Measurements from ENCODE around the gene GALNS. TPM values are rescaled to one million over a fixed set of nuclear protein-coding genes. Genes with fewer than 3 reads are reported as not detected.
A peak's percentile ranks its signal among the peaks of the same experiment; 100 is the strongest.

Gene GALNS
- total and polyA plus RNA-seq, 2 of the 13 experiments (the other 11 are each of a cell fraction or from before 2014, with no cell fraction given), result 9.2 to 9.8 TPM

DNA sequence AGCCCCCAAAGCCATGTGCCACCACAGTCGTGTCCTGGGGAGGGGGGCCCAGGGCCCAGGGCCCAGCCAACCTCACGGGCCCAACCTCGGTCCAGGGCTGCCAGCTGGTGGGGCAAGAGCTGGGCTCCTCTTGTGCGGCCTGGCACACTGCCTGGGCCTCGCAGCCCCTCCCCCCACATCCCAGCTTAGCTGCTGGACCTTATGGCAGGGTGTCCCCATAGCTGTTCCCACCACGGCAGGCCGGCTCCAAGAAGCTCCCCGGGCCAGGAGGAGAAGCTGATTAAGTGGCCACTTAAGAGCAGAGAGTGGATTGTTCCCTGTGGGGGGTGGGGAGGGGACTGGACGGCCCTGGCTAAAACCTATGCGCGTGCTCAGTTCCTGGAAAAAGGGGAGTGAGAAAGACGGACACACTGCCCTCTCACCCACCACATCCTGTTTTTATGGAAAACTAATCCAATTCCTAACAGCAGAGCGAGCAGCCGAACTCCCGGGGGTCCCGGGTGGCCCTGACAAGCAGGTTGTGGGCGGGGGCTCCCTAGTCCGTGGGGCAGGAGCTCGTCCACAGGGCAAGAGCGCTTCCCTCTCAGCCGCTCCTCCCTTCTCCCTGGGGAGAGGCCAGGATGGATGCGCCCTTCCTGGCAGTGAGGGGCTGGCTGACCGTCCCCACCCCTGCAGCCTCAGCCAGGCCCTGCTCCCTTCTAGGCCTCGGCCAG is 88.5 kb downstream of the GALNS start:
- 92% methylated on average over 19 of the region's 24 CpGs for WGBS (ENCODE audit: low lambda C conversion rate)
- DNase-seq (ENCODE audit: low spot score), result no peak
- Histone ChIP-seq H4K20me1 (ENCODE audit: insufficient read depth, low read length) (peaks cover 29% of the 10 kb centered on the region; the same call in 1 of the 2 replicates), H2AFZ (ENCODE audit: low read length) (no peak overlapping the region), H3K36me3 (replicated peaks in 1 of 2; ENCODE audit: control insufficient read depth in 1 of 2, insufficient read depth in 2 of 2, low read length in 2 of 2) (peaks cover 0 to 4% of the 10 kb centered on the region in 2 experiments; a peak in 3 of 5 replicates), H3K4me2 (ENCODE audit: low read depth, low read length) (no peak overlapping the region), H3K4me1 (ENCODE audit: insufficient read depth, low read length) (peaks cover 50% of the 10 kb centered on the region), H3K79me2 (ENCODE audit: insufficient read depth, low read length) (peaks cover 23% of the 10 kb centered on the region), H3K9me3 (ENCODE audit: low read length) (no peaks in the 10 kb centered on the region), H3K27ac (ENCODE audit: extremely low read length, insufficient read depth, low read length) (no peak overlapping the region), H3K27me3 (ENCODE audit: control insufficient read depth in 1 of 2, insufficient read depth in 2 of 2, low read length in 2 of 2) (no peaks in the 10 kb centered on the region), H3K9ac (ENCODE audit: insufficient read depth, low read depth, low read length) (no peak overlapping the region), H3K4me3 (replicated peaks in 1 of 3; ENCODE audit: insufficient read depth in 1 of 3, low read depth in 2 of 3, low read length in 3 of 3) (no peak overlapping the region)
- intact Hi-C loops (cut with micrococcal nuclease; ENCODE audit: unreplicated experiment), result no loop called here
- no TSS peak for BruUV-seq (replicated peaks)
- ATAC-seq, result no peak
- 0 out of 2 replicates have a peak, but pooled peaks have one; percentile 30 for TF ChIP-seq HNRNPL (IDR thresholded peaks at IDR 0.05; ENCODE audit: low read depth, low read length)
- no peak for TF ChIP-seq KMT2B (CRISPR knock-in tag; IDR thresholded peaks at IDR 0.05)
- peak; percentile 53 for TF ChIP-seq AGO2 (optimal IDR thresholded peaks at IDR 0.05; ENCODE audit: low read depth, low read length)
- CTCF ChIA-PET (ENCODE audit: low intra/inter-chr PET ratio, low total read pairs), result no interaction called here
- POLR2A ChIA-PET, result interaction anchor here (0.6 kb wide), 1 partner anchor 26 kb away, joined by 3 read pairs; no protein-coding TSS in a partner anchor
- FAIRE-seq, result no peak
- in situ Hi-C loops (cut with HindIII; ENCODE audit: extremely low pct_ligation_motif_present, low pct_unique_long_range_greater_than_20kb), result no loop called here

DNA sequence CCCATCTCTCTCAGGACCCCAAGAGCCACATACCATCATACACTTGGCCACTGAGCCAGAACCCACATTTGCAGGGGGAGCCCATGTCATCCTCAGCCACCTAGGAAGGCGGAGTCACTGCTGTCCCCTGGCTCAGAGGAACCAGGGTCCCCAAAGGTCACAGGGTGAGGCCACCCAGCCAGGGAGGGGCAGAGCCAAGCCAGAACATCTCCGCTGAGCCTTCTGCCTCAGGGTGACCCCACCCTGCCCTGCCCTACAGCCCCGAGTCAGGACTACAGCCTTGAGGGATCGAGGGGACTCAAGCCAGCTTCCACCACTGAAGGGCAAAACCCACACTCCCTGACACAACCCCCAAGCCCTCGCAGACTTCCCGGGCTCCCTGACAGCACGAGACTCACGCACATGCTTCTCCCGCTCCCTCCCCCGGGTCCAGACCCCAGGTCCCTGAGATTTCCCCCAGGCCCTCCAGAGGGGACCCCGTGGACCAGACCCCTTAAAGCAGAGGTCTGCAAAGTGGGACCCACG is 89.1 kb downstream of the GALNS start:
- H3K36me3 ChIP-seq (replicated peaks in 1 of 2; ENCODE audit: control insufficient read depth in 1 of 2, insufficient read depth in 2 of 2, low read length in 2 of 2), result peaks cover 0 to 4% of the 10 kb centered on the region in 2 experiments; a peak in 3 of 5 replicates
- ChIA-PET CTCF (ENCODE audit: low intra/inter-chr PET ratio, low total read pairs) (no interaction called here), POLR2A (no interaction called here)
- no peak overlapping the region for H2AFZ ChIP-seq (ENCODE audit: low read length)
- no peaks in the 10 kb centered on the region for H3K27me3 ChIP-seq (ENCODE audit: control insufficient read depth in 1 of 2, insufficient read depth in 2 of 2, low read length in 2 of 2)
- peaks cover 33% of the 10 kb centered on the region; the same call in 1 of the 2 replicates for H4K20me1 ChIP-seq (ENCODE audit: insufficient read depth, low read length)
- FAIRE-seq, result no peak
- TF ChIP-seq ZNF235 (CRISPR knock-in tag; IDR thresholded peaks at IDR 0.05; ENCODE audit: borderline replicate concordance), result no peak
- no peak overlapping the region for H3K27ac ChIP-seq (ENCODE audit: extremely low read length, insufficient read depth, low read length)
- no peak overlapping the region for H3K4me3 ChIP-seq (replicated peaks in 1 of 3; ENCODE audit: insufficient read depth in 1 of 3, low read depth in 2 of 3, low read length in 3 of 3)
- ATAC-seq, result no peak
- H3K9me3 ChIP-seq (ENCODE audit: low read length), result no peaks in the 10 kb centered on the region
- no peak for DNase-seq (ENCODE audit: low spot score)
- H3K4me1 ChIP-seq (ENCODE audit: insufficient read depth, low read length), result peaks cover 56% of the 10 kb centered on the region
- in situ Hi-C loops (cut with HindIII; ENCODE audit: extremely low pct_ligation_motif_present, low pct_unique_long_range_greater_than_20kb) (no loop called here), intact Hi-C loops (cut with micrococcal nuclease; ENCODE audit: unreplicated experiment) (no loop called here)
- no peak overlapping the region for H3K9ac ChIP-seq (ENCODE audit: insufficient read depth, low read depth, low read length)
- BruUV-seq (replicated peaks), result no TSS peak
- 98% methylated on average over 8 of the region's 12 CpGs for WGBS (ENCODE audit: low lambda C conversion rate)
- peaks cover 24% of the 10 kb centered on the region for H3K79me2 ChIP-seq (ENCODE audit: insufficient read depth, low read length)
- H3K4me2 ChIP-seq (ENCODE audit: low read depth, low read length), result no peak overlapping the region
